A673 (cell line): ENCODE measurements around the gene CACYBP. TPM values are rescaled to one million over a fixed set of nuclear protein-coding genes. Genes with fewer than 3 reads are reported as not detected.

Source experiments
- BruUV-seq: library from RNA; stranded (reverse); fragments of 400-500 nt; replicated peaks from 2 replicates; lab custom pipeline; 2021; lab: Mats Ljungman, UMichigan
- CTCF ChIA-PET: fragments of 300-600 bp; sonication (Branson Sonifier 250); formaldehyde crosslinking; loops from one replicate; lab custom pipeline; 2022; ENCODE audit warnings: antibody characterized with exemption; lab: Charles Lee
- POLR2A ChIA-PET: fragments of 300-600 bp; sonication (Branson Sonifier 250); formaldehyde crosslinking; loops from one replicate; lab custom pipeline; 2022; ENCODE audit warnings: antibody characterized with exemption; ENCODE audit not compliant: low non-redundant PET; lab: Charles Lee
- DNase-seq: peaks from one replicate; pipeline ENCODE4 v3.0.0-alpha.2; 2015; ENCODE audit warnings: low spot score
- H3K27ac ChIP-seq: fragments of 200-600 bp; sonication (generic); 2 replicates; pipeline ENCODE4 v1.5.1; 2016; ENCODE audit warnings: mixed run types, low read depth, mild to moderate bottlenecking, mixed read lengths, antibody characterized with exemption, low read length; ENCODE audit not compliant: poor library complexity, severe bottlenecking
- H3K27me3 ChIP-seq: fragments of 200-600 bp; sonication (generic); replicated peaks from 2 replicates; pipeline ENCODE4 v1.6.1; 2017; ENCODE audit warnings: mixed run types, low read depth, mild to moderate bottlenecking, mixed read lengths, antibody characterized with exemption, low read length; ENCODE audit not compliant: insufficient read depth, poor library complexity
- H3K36me3 ChIP-seq: fragments of 200-600 bp; sonication (generic); 2 replicates; pipeline ENCODE4 v1.6.1; 2016; ENCODE audit warnings: mixed run types, mild to moderate bottlenecking, mixed read lengths, antibody characterized with exemption, low read length; ENCODE audit not compliant: insufficient read depth, poor library complexity, severe bottlenecking
- H3K4me1 ChIP-seq: fragments of 200-600 bp; sonication (generic); 2 replicates; pipeline ENCODE4 v1.6.1; 2017; ENCODE audit warnings: mixed run types, mild to moderate bottlenecking, mixed read lengths, antibody characterized with exemption, low read length; ENCODE audit not compliant: insufficient read depth, poor library complexity, severe bottlenecking
- H3K4me3 ChIP-seq: fragments of 200-600 bp; sonication (generic); 2 replicates; pipeline ENCODE4 v1.5.1; 2016; ENCODE audit warnings: low read depth, mixed run types, mild to moderate bottlenecking, mixed read lengths, low read length; ENCODE audit not compliant: poor library complexity, severe bottlenecking
- H3K9me3 ChIP-seq: fragments of 200-600 bp; sonication (generic); 2 replicates; pipeline ENCODE4 v1.6.1; 2016; ENCODE audit warnings: mixed run types, low read depth, mild to moderate bottlenecking, mixed read lengths, antibody characterized with exemption, low read length; ENCODE audit not compliant: poor library complexity, severe bottlenecking
- EZH2 ChIP-seq: fragments of 200-600 bp; sonication (generic); IDR thresholded peaks from 2 replicates; pipeline ENCODE4 v1.6.1; 2017; ENCODE audit warnings: borderline replicate concordance, low read depth, mild to moderate bottlenecking, mixed read lengths, antibody characterized with exemption, low read length; ENCODE audit not compliant: poor library complexity, severe bottlenecking
- intact Hi-C: fragments of 100-400 bp; cut with micrococcal nuclease; formaldehyde crosslinking; loops from one replicate; pipeline ENCODE4 v1.10.0; 2022; ENCODE audit not compliant: unreplicated experiment
- total RNA-seq: library from RNA; stranded (reverse); gene quantifications from 2 replicates; pipeline ENCODE4 v1.2.3, GENCODE V29; 2021
- TF ChIP-seq, protein P1 (sequence below): fragments of 300-800, 200-600 bp; sonication (generic); conservative IDR thresholded peaks from 2 replicates; pipeline ENCODE4 v1.5.1; 2017; ENCODE audit warnings: low read depth, mild to moderate bottlenecking, antibody characterized with exemption, low read length, moderate library complexity, mixed read lengths

The CACYBP gene
- total RNA-seq, 1 experiment from 2014 or later: 307 TPM

DNA sequence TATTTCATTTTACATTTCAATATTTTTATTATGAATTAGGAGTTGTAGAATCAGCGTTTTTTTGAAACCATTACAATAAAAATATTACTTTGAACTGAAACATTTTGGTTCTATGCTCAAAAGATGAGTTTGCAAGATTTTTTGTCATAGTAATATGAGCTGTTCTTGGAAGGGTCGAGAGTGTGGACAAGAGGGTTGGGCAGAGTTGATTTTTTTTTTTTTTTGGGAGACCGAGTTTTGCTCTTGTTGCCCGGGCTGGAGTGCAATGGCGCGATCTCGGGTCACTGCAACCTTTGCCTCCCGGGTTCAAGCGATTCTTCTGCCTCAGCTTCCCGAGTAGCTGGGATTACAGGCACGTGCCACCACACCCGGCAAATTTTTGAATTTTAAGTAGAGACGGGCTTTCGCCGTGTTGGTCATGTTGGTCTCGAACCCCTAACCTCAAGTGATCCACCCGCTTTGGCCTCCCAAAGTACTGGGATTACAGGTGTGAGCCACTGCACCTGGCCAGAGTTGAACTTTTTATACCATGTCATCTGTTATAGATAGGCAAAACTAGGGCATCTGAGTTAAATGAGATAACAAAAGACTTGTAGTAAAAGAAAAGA lies 3.3 kb downstream of the CACYBP start:
- Histone ChIP-seq H3K36me3 (peaks cover 32% of the 10 kb centered on the region), H3K4me1 (peaks cover 10% of the 10 kb centered on the region), H3K4me3 (no peak overlapping the region), H3K9me3 (no peaks in the 10 kb centered on the region), H3K27me3 (no peaks in the 10 kb centered on the region), H3K27ac (peak overlapping the region; percentile 4)
- BruUV-seq: no TSS peak
- TF ChIP-seq, protein P1, sequence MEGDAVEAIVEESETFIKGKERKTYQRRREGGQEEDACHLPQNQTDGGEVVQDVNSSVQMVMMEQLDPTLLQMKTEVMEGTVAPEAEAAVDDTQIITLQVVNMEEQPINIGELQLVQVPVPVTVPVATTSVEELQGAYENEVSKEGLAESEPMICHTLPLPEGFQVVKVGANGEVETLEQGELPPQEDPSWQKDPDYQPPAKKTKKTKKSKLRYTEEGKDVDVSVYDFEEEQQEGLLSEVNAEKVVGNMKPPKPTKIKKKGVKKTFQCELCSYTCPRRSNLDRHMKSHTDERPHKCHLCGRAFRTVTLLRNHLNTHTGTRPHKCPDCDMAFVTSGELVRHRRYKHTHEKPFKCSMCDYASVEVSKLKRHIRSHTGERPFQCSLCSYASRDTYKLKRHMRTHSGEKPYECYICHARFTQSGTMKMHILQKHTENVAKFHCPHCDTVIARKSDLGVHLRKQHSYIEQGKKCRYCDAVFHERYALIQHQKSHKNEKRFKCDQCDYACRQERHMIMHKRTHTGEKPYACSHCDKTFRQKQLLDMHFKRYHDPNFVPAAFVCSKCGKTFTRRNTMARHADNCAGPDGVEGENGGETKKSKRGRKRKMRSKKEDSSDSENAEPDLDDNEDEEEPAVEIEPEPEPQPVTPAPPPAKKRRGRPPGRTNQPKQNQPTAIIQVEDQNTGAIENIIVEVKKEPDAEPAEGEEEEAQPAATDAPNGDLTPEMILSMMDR: no peak
- no peak for TF ChIP-seq EZH2
- ChIA-PET CTCF (no interaction called here), POLR2A (no interaction called here)
- DNase-seq: no peak
- intact Hi-C loops: no loop called here

DNA sequence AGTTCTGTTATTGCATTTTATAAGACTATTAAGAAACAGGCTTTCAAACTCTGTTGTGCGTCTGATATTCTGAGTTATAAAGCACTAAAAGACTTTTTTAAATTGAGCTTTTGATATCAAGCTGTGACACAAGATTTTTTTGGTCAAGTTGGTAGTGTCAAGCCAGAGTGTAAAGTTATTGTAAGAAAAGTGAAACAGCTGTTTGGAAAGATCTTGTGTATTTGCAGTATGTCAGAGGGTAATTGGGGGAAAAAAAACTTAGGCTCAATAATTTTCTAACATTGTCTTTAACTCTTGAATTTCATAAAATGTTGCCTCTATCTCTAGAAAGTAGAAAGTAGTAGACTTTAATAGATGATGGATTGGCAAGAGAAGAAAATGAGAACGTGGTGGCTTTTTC lies 3.8 kb downstream of the CACYBP start:
- BruUV-seq: no TSS peak
- TF ChIP-seq EZH2: no peak
- TF ChIP-seq, protein P1: no peak
- ChIA-PET POLR2A (no interaction called here), CTCF (no interaction called here)
- intact Hi-C loops: no loop called here
- Histone ChIP-seq H3K4me3 (no peak overlapping the region), H3K4me1 (peaks cover 8% of the 10 kb centered on the region), H3K27ac (peak overlapping the region; percentile 4), H3K27me3 (no peaks in the 10 kb centered on the region), H3K9me3 (no peaks in the 10 kb centered on the region), H3K36me3 (peaks cover 38% of the 10 kb centered on the region)
- DNase-seq: no peak

DNA sequence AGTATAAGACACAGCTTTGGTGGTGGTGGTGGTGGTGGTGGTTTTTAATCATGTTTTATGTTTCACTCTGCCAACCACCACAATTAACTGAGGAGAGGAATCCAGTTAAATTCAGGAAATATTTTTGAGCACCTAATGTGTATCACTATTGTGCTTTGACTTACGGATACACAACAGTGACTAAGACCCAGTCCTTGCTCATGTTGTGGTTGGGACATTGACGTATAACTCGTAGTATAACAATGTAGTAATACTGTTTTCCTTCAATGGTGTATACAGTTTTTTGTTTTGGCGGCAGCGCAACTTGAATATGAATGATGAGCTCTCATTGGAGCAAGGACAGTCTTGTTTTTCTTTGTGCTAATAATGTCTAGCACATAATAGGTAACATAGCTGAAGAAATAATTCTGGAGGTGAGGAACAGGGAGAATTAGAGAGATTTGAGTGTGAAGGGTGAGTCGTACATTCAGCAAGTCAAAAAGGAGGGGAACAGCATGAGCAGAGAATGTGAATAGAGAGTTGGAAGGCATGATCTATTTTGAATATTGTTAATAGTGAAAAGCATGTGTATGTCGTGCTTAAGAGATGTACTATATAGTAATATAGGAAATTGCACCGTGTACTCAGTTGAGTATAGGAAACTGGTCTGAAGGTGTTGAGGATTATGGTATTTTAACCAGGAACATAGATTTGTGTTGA lies 5.5 kb downstream of the CACYBP start:
- CTCF ChIA-PET: no interaction called here
- no peak for DNase-seq
- peaks cover 54% of the 10 kb centered on the region for H3K36me3 ChIP-seq
- intact Hi-C loops: no loop called here
- no peak overlapping the region for H3K27ac ChIP-seq
- POLR2A ChIA-PET: no interaction called here
- H3K4me1 ChIP-seq: peaks cover 5% of the 10 kb centered on the region
- H3K27me3 ChIP-seq: no peaks in the 10 kb centered on the region
- BruUV-seq: no TSS peak
- H3K9me3 ChIP-seq: no peaks in the 10 kb centered on the region
- TF ChIP-seq EZH2: no peak
- TF ChIP-seq, protein P1: no peak
- no peak overlapping the region for H3K4me3 ChIP-seq
